DMS153 (cell line): Measurements from ENCODE around the gene CTSG.

ENCODE experiments used
- DNase-seq: peaks from one replicate; lab custom pipeline; 2025; lab: John Stamatoyannopoulos, UW

Gene CTSG

GRCh38 chr14:24542346-24542936, 33.6 kb downstream of the CTSG start:
- DNase-seq = no peak

- DNase-seq = no peak
Measured at GRCh38 chr14:24535737-24536136, 40.3 kb downstream of the CTSG start.

- no peak for DNase-seq
Measured at GRCh38 chr14:24534286-24534685, 41.8 kb downstream of the CTSG start.

GRCh38 chr14:24525877-24526620, 50.0 kb downstream of the CTSG start:
- peak; percentile 0 for DNase-seq
